B cell (primary cell): ENCODE results near the gene TMBIM1. TPM values are rescaled to one million over a fixed set of nuclear protein-coding genes. Genes with fewer than 3 reads are reported as not detected.
"Not testable (repeated sequence)": the region's sequence is repeated elsewhere in the genome, so short reads cannot be mapped to it uniquely, and the experiment has no call there.

Source experiments
- ATAC-seq: fragments of 200-7000 bp; cut with Tn5 transposase; one replicate; pipeline ENCODE4 v1.10.0; 2021; ENCODE audit warnings: low read depth, mild to moderate bottlenecking, moderate number of reproducible peaks, moderate library complexity
- CTCF ChIA-PET: fragments of 350-600 bp; sonication (Branson Sonifier 250); formaldehyde crosslinking; loops from one replicate; lab custom pipeline; 2021; ENCODE audit warnings: antibody characterized with exemption, inconsistent platforms; lab: Charles Lee
- POLR2A ChIA-PET: fragments of 350-600 bp; sonication (Branson Sonifier 250); formaldehyde crosslinking; loops from one replicate; lab custom pipeline; 2021; ENCODE audit warnings: antibody characterized with exemption; lab: Charles Lee
- DNase-seq: peaks from one replicate; pipeline ENCODE4 v3.0.0; 2013
- H2AFZ ChIP-seq: 2 replicates; pipeline ENCODE4 v1.6.1; 2012; ENCODE audit warnings: mild to moderate bottlenecking, low read depth, low read length; ENCODE audit not compliant: insufficient read depth, poor library complexity, severe bottlenecking
- H3K27ac ChIP-seq, 2 donors: 1 replicate in 1 of 2; 2 replicates in 1 of 2; pipeline ENCODE4 v1.5.1; 2012 to 2013; ENCODE audit warnings: low read length in 2 of 2, mild to moderate bottlenecking in 2 of 2, moderate library complexity in 1 of 2
- H3K27me3 ChIP-seq, 4 experiments: fragments of 200-600 bp in 1 of 4; sonication (generic) in 1 of 4; replicated peaks in 1 of 4; 1 replicate in 2 of 4; 2 replicates in 2 of 4; pipeline versions ENCODE4 v1.6.1 to v1.7.0; 2013 to 2016; ENCODE audit warnings: low read length in 3 of 4, mild to moderate bottlenecking in 2 of 4, mixed read lengths in 1 of 4, moderate library complexity in 1 of 4; ENCODE audit not compliant: insufficient read depth in 4 of 4, control insufficient read depth in 3 of 4; ENCODE audit errors: control extremely low read depth in 1 of 4
- H3K36me3 ChIP-seq, 2 experiments: replicated peaks in 1 of 2; 1 replicate in 1 of 2; 2 replicates in 1 of 2; pipeline versions ENCODE4 v1.6.1 to v1.7.1; 2013; ENCODE audit warnings: low read length in 1 of 2; ENCODE audit not compliant: insufficient read depth in 2 of 2, control insufficient read depth in 1 of 2; ENCODE audit errors: control extremely low read depth in 1 of 2, extremely low read depth in 1 of 2
- H3K4me1 ChIP-seq, 2 donors: fragments of 200-600 bp in 1 of 2; sonication (generic) in 1 of 2; 1 replicate in 1 of 2; 2 replicates in 1 of 2; pipeline versions ENCODE4 v1.5.1 to v1.6.1; 2013 to 2017; ENCODE audit warnings: low read length in 2 of 2; ENCODE audit not compliant: control insufficient read depth in 2 of 2, insufficient read depth in 2 of 2
- H3K4me2 ChIP-seq: replicated peaks from 2 replicates; pipeline ENCODE3; 2012; ENCODE audit warnings: mild to moderate bottlenecking, low read depth, low read length; ENCODE audit not compliant: poor library complexity, severe bottlenecking
- H3K4me3 ChIP-seq, 5 experiments: fragments of 200-600 bp in 1 of 5; sonication (generic) in 1 of 5; 1 replicate in 3 of 5; 2 replicates in 2 of 5; pipeline versions ENCODE4 v1.5.1 to v1.7.0; 2011 to 2016; ENCODE audit warnings: low read length in 4 of 5, mild to moderate bottlenecking in 4 of 5, low read depth in 2 of 5, control low read depth in 1 of 5, moderate library complexity in 1 of 5; ENCODE audit not compliant: insufficient read depth in 1 of 5; ENCODE audit errors: control extremely low read depth in 1 of 5, extremely low read depth in 1 of 5
- H3K79me2 ChIP-seq: fragments of 200-600 bp; sonication (generic); one replicate; pipeline ENCODE4 v1.6.0; 2016; ENCODE audit warnings: low read length; ENCODE audit not compliant: control insufficient read depth, insufficient read depth
- H3K9ac ChIP-seq: fragments of 200-600 bp; sonication (generic); 2 replicates; pipeline ENCODE4 v1.6.1; 2017; ENCODE audit warnings: mild to moderate bottlenecking, low read length, moderate library complexity
- H3K9me3 ChIP-seq, 3 donors: one replicate each; pipeline versions ENCODE4 v1.6.1 to v1.7.1; 2013; ENCODE audit warnings: low read length in 2 of 3; ENCODE audit not compliant: control insufficient read depth in 2 of 3, insufficient read depth in 1 of 3; ENCODE audit errors: control extremely low read depth in 1 of 3
- H4K20me1 ChIP-seq: 2 replicates; pipeline ENCODE4 v1.6.0; 2012; ENCODE audit warnings: mild to moderate bottlenecking, low read length; ENCODE audit not compliant: insufficient read depth, control insufficient read depth, poor library complexity, severe bottlenecking
- H3K27ac Mint-ChIP-seq: one replicate; pipeline ENCODE4 v1.8.0; 2021; ENCODE audit warnings: mixed read lengths
- H3K27me3 Mint-ChIP-seq: one replicate; pipeline ENCODE4 v1.8.0; 2021; ENCODE audit warnings: mixed read lengths
- H3K4me1 Mint-ChIP-seq: one replicate; pipeline ENCODE4 v1.8.0; 2021; ENCODE audit warnings: mixed read lengths
- H3K4me3 Mint-ChIP-seq: one replicate; pipeline ENCODE4 v1.8.0; 2021; ENCODE audit warnings: mixed read lengths
- H3K9me3 Mint-ChIP-seq: one replicate; pipeline ENCODE4 v1.8.0; 2022; ENCODE audit warnings: mixed read lengths; ENCODE audit not compliant: insufficient read depth
- EZH2 ChIP-seq: IDR thresholded peaks from 2 replicates; pipeline ENCODE4 v1.6.1; 2012; ENCODE audit warnings: borderline replicate concordance, low read depth, mild to moderate bottlenecking, moderate library complexity, low read length; ENCODE audit not compliant: insufficient read depth, poor library complexity, severe bottlenecking
- WGBS: methylation state at CpG from one replicate; pipeline ENCODE4 v1.1.5; 2013; ENCODE audit warnings: missing lambda C conversion rate; ENCODE audit not compliant: insufficient coverage; 5-methylcytosine and 5-hydroxymethylcytosine counted together
- intact Hi-C: fragments of 100-400 bp; cut with micrococcal nuclease; formaldehyde crosslinking; loops from one replicate; pipeline ENCODE4 v1.10.0; 2022
- polyA plus RNA-seq: library from polyadenylated mRNA; depleted of rRNA; stranded (reverse); fragments of >200 nt; gene quantifications from 2 replicates; pipeline ENCODE4 v1.2.3, GENCODE V29; 2012
- total RNA-seq, 2 donors: library from RNA; stranded (reverse); fragments of 120-200 nt in 1 of 2; gene quantifications; 1 replicate in 1 of 2; 2 replicates in 1 of 2; pipeline versions ENCODE4 v1.2.3 to v1.2.4, GENCODE V29; 2013 to 2022
- TF ChIP-seq, protein P1 (sequence below): fragments of 200-600 bp; IDR thresholded peaks from one replicate; pipeline ENCODE4 v1.8.0; 2022; ENCODE audit warnings: antibody characterized with exemption, mild to moderate bottlenecking

Gene TMBIM1
- total and polyA plus RNA-seq, 2 donors (not counting 1 experiment from before 2014, with no cell fraction given): 68.7 to 137 TPM

GRCh38 chr2:218317303-218317630 lies 25.0 kb upstream of the TMBIM1 start:
- H3K4me2 ChIP-seq: no peak overlapping the region
- no peaks in the 10 kb centered on the region for H3K27me3 ChIP-seq
- WGBS: 100% methylated on average over 1 of the region's 1 CpG
- intact Hi-C loops: no loop called here
- H2AFZ ChIP-seq: no peak overlapping the region
- H3K4me3 Mint-ChIP-seq: no peak overlapping the region
- no peak overlapping the region for H3K27ac ChIP-seq
- ATAC-seq (no peak), DNase-seq (no peak)
- CTCF ChIA-PET: interaction anchor here (1.0 to 1.6 kb wide), 2 partner anchors 15 to 46 kb away, joined by 3 to 8 read pairs; no protein-coding TSS in a partner anchor
- peaks cover 20 to 25% of the 10 kb centered on the region in 2 donors for H3K4me1 ChIP-seq
- no peaks in the 10 kb centered on the region for H3K27me3 Mint-ChIP-seq
- H3K36me3 ChIP-seq: no peaks in the 10 kb centered on the region
- no peaks in the 10 kb centered on the region for H3K79me2 ChIP-seq
- no peaks in the 10 kb centered on the region for H3K9me3 Mint-ChIP-seq
- POLR2A ChIA-PET: interaction anchor here (0.5 kb wide), 1 partner anchor 69 kb away, joined by 5 read pairs; no protein-coding TSS in a partner anchor
- no peak overlapping the region for H3K27ac Mint-ChIP-seq
- H3K4me3 ChIP-seq: no peak overlapping the region
- TF ChIP-seq EZH2: no peak
- TF ChIP-seq, protein P1, sequence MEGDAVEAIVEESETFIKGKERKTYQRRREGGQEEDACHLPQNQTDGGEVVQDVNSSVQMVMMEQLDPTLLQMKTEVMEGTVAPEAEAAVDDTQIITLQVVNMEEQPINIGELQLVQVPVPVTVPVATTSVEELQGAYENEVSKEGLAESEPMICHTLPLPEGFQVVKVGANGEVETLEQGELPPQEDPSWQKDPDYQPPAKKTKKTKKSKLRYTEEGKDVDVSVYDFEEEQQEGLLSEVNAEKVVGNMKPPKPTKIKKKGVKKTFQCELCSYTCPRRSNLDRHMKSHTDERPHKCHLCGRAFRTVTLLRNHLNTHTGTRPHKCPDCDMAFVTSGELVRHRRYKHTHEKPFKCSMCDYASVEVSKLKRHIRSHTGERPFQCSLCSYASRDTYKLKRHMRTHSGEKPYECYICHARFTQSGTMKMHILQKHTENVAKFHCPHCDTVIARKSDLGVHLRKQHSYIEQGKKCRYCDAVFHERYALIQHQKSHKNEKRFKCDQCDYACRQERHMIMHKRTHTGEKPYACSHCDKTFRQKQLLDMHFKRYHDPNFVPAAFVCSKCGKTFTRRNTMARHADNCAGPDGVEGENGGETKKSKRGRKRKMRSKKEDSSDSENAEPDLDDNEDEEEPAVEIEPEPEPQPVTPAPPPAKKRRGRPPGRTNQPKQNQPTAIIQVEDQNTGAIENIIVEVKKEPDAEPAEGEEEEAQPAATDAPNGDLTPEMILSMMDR: no peak
- no peaks in the 10 kb centered on the region for H4K20me1 ChIP-seq
- H3K9me3 ChIP-seq: no peaks in the 10 kb centered on the region
- H3K4me1 Mint-ChIP-seq: peaks cover 29% of the 10 kb centered on the region
- no peak overlapping the region for H3K9ac ChIP-seq

DNA sequence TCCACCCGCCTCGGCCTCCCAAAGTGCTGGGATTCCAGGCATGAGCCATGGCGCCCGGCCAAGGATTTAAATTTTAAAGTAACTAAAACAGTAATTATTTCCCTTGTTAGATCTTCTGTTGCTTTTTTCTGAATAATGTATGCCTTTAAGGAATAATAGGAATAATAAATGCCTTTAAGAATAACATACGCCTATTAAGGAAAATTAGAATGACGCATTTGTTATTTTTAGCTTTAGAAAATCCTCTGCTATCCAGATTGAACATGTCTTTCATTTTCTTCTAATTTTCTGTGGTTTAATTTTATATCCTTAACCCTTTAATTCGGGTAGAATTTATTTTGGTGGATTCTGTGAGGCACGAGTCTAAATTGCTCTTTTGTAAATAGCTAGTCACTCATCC lies 23.1 kb upstream of the TMBIM1 start:
- POLR2A ChIA-PET: no interaction called here
- H3K4me3 Mint-ChIP-seq: no peak overlapping the region
- TF ChIP-seq, protein P1: no peak
- TF ChIP-seq EZH2: no peak
- H3K27me3 Mint-ChIP-seq: no peaks in the 10 kb centered on the region
- H3K4me1 Mint-ChIP-seq: peaks cover 14% of the 10 kb centered on the region
- no peak overlapping the region for H3K4me3 ChIP-seq
- no peaks in the 10 kb centered on the region for H3K36me3 ChIP-seq
- WGBS: no CpG with 5 or more reads among the region's 8 CpGs
- CTCF ChIA-PET: no interaction called here
- DNase-seq: no peak
- H4K20me1 ChIP-seq: no peaks in the 10 kb centered on the region
- H3K9ac ChIP-seq: no peak overlapping the region
- no peak overlapping the region for H3K27ac Mint-ChIP-seq
- H3K27me3 ChIP-seq: no peaks in the 10 kb centered on the region
- no peaks in the 10 kb centered on the region for H3K9me3 Mint-ChIP-seq
- intact Hi-C loops: no loop called here
- H3K27ac ChIP-seq: no peak overlapping the region
- peaks cover 3 to 6% of the 10 kb centered on the region in 2 donors for H3K4me1 ChIP-seq
- no peak overlapping the region for H2AFZ ChIP-seq
- ATAC-seq: no peak
- H3K9me3 ChIP-seq: no peaks in the 10 kb centered on the region
- no peak overlapping the region for H3K4me2 ChIP-seq
- H3K79me2 ChIP-seq: no peaks in the 10 kb centered on the region

DNA sequence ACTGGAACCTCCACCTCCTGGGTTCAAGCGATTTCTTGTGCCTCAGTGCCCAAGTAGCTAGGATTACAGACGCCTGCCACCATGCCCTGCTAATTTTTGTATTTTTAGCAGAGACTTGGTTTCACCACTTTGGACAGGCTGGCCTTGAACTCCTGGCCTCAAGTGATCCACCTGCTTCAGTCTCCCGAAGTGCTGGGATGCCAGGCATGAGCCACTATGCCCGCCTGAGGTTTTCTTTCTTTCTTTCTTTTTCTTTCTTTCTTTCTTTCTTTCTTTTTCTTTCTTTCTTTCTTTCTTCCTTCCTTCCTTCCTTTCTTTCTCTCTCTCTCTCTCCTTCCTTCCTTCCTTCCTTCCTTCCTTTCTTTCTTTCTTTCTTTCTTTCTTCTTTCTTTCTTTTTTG lies 22.5 kb upstream of the TMBIM1 start:
- H3K4me1 Mint-ChIP-seq, ATAC-seq, H3K9ac ChIP-seq, H3K79me2 ChIP-seq, H2AFZ ChIP-seq, intact Hi-C loops, H3K27ac ChIP-seq, H3K4me1 ChIP-seq, H3K9me3 ChIP-seq, H3K4me2 ChIP-seq, POLR2A ChIA-PET, H3K27me3 Mint-ChIP-seq, H3K9me3 Mint-ChIP-seq, H3K27me3 ChIP-seq, H4K20me1 ChIP-seq, H3K4me3 ChIP-seq, H3K4me3 Mint-ChIP-seq, H3K36me3 ChIP-seq, DNase-seq, CTCF ChIA-PET, H3K27ac Mint-ChIP-seq: not testable (repeated sequence)
- WGBS: 97% methylated on average over 3 of the region's 4 CpGs
